DMS79 (cell line): ENCODE measurements around the gene SRPK2.

Experiments used
- DNase-seq: peaks from one replicate; lab custom pipeline; 2025; lab: John Stamatoyannopoulos, UW

SRPK2 gene

GRCh38 chr7:105191331-105191730, 197.4 kb downstream of the SRPK2 start:
- no peak for DNase-seq

- no peak for DNase-seq
Observed at GRCh38 chr7:105189859-105190492, 198.7 kb downstream of the SRPK2 start.

- no peak for DNase-seq
Observed at GRCh38 chr7:105188201-105188600, 200.5 kb downstream of the SRPK2 start.

- DNase-seq = no peak
Observed at GRCh38 chr7:105187302-105188169, 201.2 kb downstream of the SRPK2 start.

GRCh38 chr7:105185290-105186010, 203.3 kb downstream of the SRPK2 start:
- DNase-seq = no peak

- no peak for DNase-seq
Observed at GRCh38 chr7:105180002-105180401, 208.7 kb downstream of the SRPK2 start.

GRCh38 chr7:105178928-105179541, 209.7 kb downstream of the SRPK2 start:
- no peak for DNase-seq

- DNase-seq = no peak
Observed at GRCh38 chr7:105178177-105178576, 210.5 kb downstream of the SRPK2 start.

- no peak for DNase-seq
Observed at GRCh38 chr7:105177026-105177425, 211.7 kb downstream of the SRPK2 start.

GRCh38 chr7:105173586-105173985, 215.1 kb downstream of the SRPK2 start:
- peak; percentile 14 for DNase-seq

GRCh38 chr7:105164751-105165150, 224.0 kb downstream of the SRPK2 start:
- DNase-seq = no peak

GRCh38 chr7:105163718-105164117, 225.0 kb downstream of the SRPK2 start:
- DNase-seq = no peak

GRCh38 chr7:105161366-105161765, 227.4 kb downstream of the SRPK2 start:
- DNase-seq = no peak

- DNase-seq = no peak
Observed at GRCh38 chr7:105157278-105157677, 231.4 kb downstream of the SRPK2 start.

GRCh38 chr7:105156731-105157130, 232.0 kb downstream of the SRPK2 start:
- DNase-seq = no peak

- no peak for DNase-seq
Observed at GRCh38 chr7:105154084-105154483, 234.6 kb downstream of the SRPK2 start.

- no peak for DNase-seq
Observed at GRCh38 chr7:105153531-105153930, 235.2 kb downstream of the SRPK2 start.

GRCh38 chr7:105151152-105151551, 237.6 kb downstream of the SRPK2 start:
- DNase-seq = no peak

GRCh38 chr7:105149827-105150226, 238.9 kb downstream of the SRPK2 start:
- DNase-seq = no peak

GRCh38 chr7:105141068-105141467, 247.7 kb downstream of the SRPK2 start:
- DNase-seq = no peak

- DNase-seq = no peak
Observed at GRCh38 chr7:105139381-105139780, 249.3 kb downstream of the SRPK2 start.

GRCh38 chr7:105137898-105138297, 250.8 kb downstream of the SRPK2 start:
- DNase-seq = no peak
